NCI-H2171 treated with DMSO at 0.1 percent for 48 hours (cell line): ENCODE results near the gene TMUB2.
A peak's percentile ranks its signal among the peaks of the same experiment; 100 is the strongest.
"Not testable (repeated sequence)": the region's sequence is repeated elsewhere in the genome, so short reads cannot be mapped to it uniquely, and the experiment has no call there.

Experiments
- DNase-seq: peaks from one replicate; lab custom pipeline; 2025; lab: John Stamatoyannopoulos, UW

The TMUB2 gene

GRCh38 chr17:44219108-44219615 lies 32.4 kb downstream of the TMUB2 start:
- DNase-seq, result peak; percentile 63

- DNase-seq, result peak; percentile 71
Measured at GRCh38 chr17:44219616-44220212, 32.9 kb downstream of the TMUB2 start, which contains the start of gene UBTF. TSS of gene UBTF (minus strand) at chr17:44219675. CDS start at chr17:44218229, 1,446 bp downstream.

- peak; percentile 71 for DNase-seq
Measured at GRCh38 chr17:44220213-44221083, 33.7 kb downstream of the TMUB2 start.

GRCh38 chr17:44221084-44221861 lies 34.5 kb downstream of the TMUB2 start:
- DNase-seq, result peak; percentile 89

- no peak for DNase-seq
Measured at GRCh38 chr17:44221862-44222111, 35.0 kb downstream of the TMUB2 start.

GRCh38 chr17:44222112-44222869 lies 35.5 kb downstream of the TMUB2 start:
- DNase-seq, result peak; percentile 91

GRCh38 chr17:44223541-44224071 lies 36.8 kb downstream of the TMUB2 start:
- no peak for DNase-seq

GRCh38 chr17:44229090-44229489 lies 42.3 kb downstream of the TMUB2 start:
- DNase-seq, result no peak

GRCh38 chr17:44230140-44230539 lies 43.4 kb downstream of the TMUB2 start:
- no peak for DNase-seq

- DNase-seq, result no peak
Measured at GRCh38 chr17:44232061-44232460, 45.3 kb downstream of the TMUB2 start.

- no peak for DNase-seq
Measured at GRCh38 chr17:44233582-44233981, 46.8 kb downstream of the TMUB2 start.

GRCh38 chr17:44235583-44235936 lies 48.8 kb downstream of the TMUB2 start:
- no peak for DNase-seq

- DNase-seq, result no peak
Measured at GRCh38 chr17:44236444-44236991, 49.7 kb downstream of the TMUB2 start.

- not testable (repeated sequence) for DNase-seq
Measured at GRCh38 chr17:44237886-44238285, 51.1 kb downstream of the TMUB2 start.

GRCh38 chr17:44241106-44241624 lies 54.4 kb downstream of the TMUB2 start:
- no peak for DNase-seq
